ENCODE measurements around the gene HNF4A.

The HNF4A gene

DNA sequence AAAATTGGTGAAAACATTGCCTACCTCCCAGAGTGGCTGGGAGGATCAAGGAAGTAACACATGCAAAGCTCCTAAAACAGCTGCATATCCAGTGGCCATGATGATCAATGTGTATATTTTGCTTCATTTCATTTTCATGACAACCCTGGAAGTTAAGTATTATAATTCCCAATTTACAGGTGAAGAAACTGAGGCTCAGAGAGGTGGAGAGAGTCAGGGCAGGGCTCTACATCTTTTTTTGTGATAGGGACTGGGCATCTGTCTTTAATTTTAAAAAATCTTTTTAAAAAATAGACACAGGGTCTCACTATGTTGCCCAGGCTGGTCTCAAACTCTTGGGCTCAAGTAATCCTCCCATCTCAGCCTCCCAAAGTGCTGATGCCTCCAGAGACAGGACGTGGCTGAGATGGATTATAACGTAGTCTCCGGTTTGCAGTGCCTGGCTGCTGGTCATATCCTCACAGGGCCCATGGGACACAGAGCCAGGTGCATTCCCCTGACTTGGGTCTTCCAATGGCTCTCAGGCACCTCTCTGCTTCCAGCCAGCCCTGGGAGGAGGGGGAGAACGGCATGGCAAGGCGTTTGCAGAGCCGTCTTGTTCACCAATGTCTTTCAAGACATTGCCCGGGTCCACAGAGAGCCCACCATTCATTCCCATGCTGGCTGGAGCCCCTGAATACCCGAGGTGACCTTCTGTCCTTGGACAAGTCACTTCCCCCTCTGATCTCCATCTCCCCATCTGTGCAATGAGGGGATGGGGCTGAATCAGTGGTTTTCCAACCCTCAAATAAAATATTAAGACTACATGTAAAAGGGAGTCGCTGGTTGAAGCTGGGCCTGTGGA lies 38.3 kb downstream of the HNF4A start:
- DNase-seq = no peak

DNA sequence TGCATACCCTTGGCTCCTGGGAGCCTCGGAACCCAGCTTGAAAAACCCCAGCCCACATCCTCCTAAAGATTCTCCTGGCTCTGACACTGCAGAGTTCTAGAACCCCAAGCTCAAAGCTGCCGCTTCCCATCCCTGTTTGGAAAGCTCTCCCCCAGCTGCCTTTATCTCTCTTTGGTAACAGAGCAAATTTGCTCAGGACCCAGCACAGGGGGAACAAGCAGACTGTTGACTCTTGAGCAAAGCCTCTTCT lies 38.9 kb downstream of the HNF4A start:
- DNase-seq = no peak

DNA sequence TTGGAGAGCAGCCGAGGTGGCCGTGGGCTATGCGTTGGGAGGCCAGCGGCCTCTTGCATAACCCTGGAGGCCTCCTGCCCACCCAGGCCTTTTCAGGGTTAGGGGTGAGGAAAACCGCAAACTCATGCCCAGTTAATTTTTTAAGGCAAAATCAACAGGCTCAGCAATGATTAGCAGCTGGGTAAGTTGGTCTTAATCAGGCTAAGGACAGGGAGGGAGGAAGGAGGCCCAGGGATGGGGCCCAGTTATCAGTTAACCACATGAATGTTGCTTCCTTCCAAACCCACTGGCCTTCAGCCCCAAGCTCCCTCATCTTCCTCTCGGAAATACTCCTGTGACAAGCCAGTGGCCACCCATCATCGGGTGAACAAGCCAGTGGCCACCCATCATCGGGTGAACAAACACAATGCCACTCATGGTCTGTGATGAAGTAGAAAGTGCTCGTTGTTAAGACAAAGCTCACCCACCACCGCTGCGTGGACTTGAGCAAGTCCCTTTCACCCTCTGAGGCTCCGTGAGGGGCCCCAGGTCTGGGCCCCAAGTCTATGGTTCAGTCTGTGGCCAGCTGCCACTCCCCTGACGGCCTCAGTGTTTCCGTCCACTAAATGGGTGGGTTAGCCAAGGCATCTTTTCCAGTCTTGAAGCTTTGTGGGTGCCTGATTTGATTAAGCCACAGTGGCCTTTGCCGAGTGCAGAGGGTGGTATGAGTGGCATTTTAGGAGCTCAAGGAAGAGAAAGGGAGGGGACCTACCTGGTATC lies 39.4 kb downstream of the HNF4A start:
- no peak for DNase-seq

DNA sequence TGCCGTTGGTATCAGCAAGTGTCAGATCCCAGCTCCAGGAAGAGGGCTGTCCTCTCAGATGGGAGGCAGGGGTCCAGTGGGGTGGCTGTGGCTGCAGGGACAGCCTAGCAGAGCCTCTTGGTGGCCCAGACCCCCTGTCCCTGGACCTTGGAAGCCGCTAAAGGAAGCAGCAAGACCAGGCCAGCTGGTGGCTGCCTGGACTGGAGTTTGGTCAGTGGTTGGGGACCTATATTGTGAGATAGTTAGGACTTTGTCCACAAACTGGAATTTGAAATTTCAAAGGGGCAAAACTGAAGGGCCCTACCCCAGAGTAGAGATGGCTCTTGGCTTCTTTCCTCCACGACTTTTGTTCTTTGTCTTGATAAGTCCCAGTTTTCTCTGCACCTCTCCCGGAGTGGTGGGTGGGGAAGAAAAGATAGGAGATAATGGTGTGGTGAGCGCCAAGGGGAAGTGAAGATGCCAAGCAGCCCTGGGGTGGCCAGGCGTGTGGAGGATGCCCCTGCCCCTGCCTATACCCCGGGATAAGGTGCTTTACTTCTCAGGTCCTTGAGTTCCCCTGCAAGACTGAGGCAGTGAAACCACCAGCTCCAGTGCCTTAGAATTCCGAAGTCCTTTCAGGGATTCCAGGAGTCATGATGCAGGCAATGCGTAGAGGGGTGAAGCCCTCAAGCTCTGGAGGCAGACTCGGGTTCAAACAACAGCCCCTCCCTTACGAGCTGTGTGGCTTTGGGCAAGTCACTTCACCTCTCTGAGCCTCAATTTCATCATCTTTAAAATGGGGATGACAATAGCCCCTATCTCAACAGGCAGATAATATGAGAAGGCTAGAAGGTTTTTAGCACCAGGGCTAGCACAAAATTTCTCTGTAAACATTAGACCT lies 40.2 kb downstream of the HNF4A start:
- no peak for DNase-seq

DNA sequence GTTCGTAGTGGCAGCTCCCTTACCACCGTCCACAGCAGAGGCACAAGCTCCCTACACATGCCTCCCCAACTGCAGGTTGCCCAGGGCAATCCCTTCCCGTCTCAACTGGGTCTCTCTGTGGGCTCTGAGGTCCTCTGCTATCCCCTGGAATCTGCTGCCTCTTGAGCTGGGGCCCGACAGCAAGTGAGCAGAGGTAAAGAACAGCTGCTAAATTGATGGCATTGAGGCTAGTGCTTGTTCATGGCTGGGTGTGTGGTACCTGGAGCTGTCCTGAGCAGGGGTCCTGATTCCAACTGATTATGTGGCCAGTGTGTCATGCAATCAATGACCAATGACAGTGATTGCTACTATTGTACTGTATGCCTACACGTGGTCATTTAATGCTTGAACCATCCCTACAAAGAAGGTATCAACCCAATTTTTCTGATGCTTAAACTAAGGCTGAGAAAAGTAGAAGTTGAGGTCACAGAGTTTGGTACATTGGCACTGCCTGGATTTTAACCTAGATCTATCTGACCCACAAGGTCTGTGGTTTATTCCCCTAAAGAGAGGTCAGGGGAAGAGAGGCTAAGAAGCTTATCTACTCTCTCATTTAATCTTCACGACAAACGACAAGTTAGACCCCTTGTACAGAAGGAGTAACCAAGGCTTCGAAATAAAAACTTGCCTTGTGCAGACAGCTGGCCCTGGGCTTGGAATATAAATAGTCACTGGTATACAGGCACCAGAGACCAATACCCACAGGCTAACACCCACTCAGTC lies 41.1 kb downstream of the HNF4A start:
- no peak for DNase-seq

DNA sequence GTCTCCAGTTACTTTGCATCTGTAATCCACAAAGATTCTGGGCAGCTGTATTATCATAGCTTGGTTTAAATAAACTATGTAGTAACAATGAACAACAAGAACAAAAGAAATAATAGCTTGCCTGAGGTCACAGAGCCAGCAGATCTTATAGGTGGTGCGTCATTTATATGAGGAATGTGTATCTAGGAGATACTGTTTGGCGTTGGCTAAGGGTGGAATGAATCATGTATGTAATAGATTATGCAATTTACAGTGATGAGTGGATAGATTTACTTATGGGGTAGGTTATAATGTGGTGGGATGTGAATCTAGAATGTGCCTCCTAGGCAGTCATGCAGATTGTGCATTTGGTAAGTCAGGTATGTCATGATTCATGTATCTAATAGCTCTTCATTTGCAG lies 42.8 kb downstream of the HNF4A start:
- no peak for DNase-seq

DNA sequence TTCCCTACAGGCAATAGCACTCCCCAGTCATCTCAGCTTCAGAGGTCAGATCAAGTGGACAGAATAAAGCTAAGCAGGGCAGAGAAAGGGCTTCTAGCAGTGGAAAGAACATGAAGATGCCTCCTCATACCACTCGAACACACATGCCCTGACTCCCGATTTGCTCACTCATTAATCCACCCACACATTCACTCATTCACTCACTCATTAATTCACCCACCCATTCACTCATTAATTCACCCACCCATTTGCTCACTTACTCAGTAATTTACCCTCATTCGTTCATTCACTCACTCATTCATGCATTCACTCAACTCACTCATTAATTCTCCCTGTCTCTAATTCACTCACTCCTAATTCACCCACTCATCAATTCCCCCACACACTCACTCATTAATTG lies 43.9 kb downstream of the HNF4A start:
- no peak for DNase-seq

DNA sequence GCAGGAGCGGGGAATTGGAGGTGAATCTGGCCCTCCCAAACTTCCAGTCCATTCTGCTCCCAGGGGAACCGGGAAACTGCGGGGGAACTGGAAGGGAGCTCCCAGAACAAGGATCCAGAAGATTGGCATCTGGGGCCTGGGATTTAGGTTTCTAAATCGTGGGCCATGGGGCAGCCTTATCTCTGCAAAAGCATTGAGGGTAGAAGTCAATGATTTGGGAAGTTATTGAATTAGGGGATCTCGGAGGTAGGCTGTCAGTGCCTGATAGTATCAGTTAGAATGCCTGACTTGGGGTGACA lies 45.1 kb downstream of the HNF4A start:
- DNase-seq = no peak

DNA sequence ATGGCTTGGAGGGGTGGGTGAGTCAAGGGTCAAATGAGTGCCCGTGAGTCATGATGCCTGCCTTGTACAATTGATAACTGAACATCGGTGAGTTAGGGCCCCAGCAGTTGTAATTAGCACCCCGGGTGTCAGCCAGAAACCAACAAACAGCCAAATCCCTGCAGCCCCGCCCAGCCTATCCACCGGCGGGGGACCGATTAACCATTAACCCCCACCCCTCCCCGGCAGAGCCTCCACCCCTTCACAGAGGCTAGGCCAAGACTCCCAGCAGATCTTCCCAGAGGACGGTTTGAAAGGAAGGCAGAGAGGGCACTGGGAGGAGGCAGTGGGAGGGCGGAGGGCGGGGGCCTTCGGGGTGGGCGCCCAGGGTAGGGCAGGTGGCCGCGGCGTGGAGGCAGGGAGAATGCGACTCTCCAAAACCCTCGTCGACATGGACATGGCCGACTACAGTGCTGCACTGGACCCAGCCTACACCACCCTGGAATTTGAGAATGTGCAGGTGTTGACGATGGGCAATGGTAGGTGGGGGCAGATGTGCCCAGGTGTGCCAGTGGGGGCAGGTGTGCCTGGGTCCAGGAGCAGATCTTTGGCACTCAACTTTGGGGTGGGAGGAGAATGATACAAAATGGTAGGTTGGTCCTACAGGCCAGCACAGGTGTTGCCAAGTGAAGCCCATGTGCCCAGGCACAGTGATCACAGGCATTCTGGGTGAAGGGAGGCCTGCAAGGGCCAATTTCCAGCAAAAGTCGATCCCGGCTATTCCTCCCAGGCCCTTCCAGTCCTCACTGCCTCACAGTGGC lies 45.7 kb downstream of the HNF4A start:
- no peak for DNase-seq

DNA sequence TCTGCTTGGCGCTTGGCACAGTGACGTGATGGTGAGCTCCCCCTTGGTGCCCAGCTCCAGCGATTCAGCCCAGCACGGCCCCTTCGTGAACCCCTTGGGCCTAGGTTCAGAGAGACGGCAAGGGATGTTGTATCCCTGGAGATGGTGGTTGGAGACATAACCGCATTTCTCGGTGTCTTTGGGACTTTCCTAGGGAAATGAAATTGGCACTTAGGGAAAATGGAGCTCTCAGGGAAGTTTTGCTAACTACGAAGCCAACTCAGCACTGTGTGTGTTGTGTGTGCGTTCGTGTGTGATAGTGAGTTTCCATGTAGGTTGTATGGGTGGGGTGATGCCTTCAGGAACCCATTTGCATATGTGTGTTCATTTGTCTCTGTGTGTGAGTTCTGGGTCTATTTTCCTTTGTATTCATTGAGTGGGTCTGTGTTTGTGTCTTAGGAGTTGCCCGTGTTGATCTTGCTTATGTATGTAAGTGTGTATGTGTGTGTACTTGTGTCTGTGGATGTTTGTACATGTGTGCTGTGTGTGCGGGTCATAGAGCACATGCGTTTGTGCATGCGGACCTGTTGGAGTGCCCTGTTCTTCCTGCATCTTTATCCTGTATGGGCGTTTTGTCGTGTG lies 46.4 kb downstream of the HNF4A start:
- no peak for DNase-seq

DNA sequence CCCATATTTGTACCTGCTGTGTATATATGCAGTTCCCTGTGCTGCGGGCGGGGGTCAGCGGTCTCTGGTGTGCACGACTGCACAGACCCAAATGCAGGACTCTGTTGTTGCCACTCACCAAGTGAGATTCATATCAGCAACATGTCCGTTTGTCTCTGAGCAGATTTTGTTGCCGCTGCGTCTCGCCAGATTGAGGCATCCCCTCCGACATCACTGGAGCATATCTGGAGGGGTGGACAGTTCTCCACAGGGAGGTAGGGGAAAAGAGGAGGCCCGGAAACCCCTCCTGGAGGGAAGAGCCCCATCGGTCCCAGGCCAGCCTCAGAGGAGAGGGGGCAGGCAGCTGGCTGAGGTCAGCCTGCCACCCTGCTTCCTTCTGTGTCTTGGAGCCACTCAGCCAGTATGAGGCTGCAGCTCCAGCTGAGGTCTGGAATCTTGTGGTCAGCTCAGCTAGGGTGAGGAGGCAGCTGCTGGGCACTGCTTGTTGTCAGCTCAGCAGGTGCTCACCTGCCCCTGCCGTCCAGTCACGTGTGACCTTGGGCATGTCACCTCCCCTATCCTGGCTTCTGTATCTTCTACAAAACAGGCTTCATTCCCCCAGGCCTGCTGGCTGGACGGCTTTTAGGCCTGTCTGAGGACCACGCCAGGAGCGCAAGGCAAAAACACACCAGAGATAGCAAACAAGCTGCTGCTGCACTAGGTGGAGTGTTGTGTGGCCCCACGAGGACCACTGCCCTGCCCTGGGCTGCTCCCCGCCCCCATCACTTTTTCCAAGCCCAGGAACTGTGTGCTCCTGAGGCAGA lies 47.1 kb downstream of the HNF4A start:
- DNase-seq = no peak

DNA sequence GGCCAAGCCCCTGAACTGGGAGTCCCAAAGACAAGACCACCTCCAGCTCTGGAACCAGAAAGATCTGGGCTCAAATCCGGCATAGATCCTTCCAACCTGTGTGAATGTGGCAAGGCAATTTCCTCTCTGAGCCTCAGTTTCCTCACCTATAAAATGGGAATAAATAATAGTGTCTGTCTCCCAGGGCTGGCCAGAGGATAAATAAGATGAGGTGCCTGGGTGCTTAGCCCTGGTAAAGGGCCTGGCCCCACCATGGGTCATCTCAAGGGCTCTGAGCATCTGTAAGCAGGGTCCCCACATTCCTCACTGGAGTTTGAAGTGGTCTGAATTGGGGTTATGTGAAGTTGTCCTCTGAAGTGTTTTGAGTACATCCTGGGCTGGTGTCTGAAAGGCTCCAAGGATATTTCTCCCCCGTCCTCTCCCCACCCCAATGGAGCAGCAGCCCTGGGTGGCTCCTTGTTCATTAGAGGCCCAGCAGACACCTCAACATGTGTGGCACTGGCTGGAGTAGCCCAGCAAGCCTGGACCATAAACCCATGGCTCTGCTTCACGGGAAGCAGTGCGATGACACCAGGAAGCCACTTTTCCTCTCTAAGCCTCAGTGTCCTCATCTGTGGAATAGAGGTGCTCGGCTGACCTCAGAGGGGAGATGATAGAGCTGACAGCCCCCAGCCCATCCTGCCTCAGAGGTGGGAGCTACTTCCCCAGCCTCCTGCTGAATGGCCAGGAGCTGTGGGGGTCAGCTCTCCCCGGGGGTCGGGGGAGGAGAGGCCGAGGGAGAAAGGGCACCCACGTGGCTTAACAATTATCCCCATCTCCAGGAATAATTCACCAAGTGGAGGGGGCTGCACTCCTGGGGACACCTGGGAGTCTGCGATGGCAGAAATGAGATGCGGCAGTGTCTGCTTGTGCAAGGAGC lies 48.0 kb downstream of the HNF4A start:
- no peak for DNase-seq

DNA sequence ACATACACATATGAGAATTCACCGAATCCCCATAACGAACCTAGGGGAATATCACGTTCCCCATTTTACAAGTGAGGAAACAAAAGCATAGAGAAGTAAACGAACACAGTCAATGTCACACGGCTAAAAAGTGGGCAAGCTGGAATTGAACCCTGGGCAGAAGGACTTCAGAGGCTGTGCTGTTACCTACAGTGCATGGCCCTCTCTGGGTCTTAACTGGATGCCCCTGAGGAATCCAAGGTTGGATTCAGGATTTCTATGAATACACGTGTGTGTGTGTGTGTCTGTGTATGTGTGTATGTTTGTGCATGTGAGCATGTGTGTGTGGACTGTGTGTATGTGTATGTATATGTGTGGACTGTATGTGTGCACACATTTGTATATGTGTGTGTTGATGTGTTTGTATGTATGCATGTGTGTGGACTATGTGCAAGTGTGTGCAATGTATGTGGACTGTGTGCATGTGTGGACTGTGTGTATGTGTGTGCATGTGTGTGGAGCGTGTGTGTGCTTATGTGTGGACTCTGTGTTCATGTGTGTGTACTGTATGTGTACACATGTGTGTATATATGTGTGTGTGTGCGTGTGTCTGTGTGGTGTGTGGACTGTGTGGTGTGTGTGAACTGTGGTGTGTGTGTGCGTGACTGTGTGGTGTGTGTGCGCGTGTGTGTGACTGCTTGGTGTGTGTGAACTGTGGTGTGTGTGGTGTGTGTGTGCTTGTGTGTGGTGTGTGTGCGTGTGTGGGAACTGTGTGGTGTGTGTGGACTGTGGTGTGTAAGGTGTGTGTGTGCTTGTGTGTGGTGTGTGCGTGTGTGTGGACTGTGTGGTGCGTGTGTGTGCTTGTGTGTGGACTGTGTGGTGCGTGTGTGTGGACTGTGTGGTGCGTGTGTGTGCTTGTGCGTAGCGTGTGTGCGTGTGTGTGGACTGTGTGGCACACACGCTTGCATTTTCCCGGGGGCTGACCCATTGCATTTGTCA lies 49.0 kb downstream of the HNF4A start:
- DNase-seq = no peak

DNA sequence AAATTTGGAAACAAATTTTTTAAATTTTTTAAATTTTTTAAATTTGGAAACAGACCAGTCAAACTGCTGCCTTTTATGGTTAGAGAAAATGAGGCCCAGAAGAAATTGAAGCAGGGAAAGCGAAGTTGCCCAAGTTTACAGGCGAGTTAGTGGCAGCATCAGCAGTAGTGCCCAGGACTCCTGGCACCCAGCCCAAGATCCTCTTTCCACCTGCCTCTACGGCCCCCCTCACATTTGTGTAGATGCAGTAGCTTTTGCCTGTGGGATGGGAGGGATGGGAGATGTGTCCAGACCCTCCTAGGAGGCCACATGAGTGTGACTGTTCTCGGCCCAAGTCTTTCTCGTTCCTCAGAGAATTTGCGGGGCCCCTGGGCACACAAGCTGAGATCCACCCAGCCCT lies 49.8 kb downstream of the HNF4A start:
- DNase-seq = no peak

DNA sequence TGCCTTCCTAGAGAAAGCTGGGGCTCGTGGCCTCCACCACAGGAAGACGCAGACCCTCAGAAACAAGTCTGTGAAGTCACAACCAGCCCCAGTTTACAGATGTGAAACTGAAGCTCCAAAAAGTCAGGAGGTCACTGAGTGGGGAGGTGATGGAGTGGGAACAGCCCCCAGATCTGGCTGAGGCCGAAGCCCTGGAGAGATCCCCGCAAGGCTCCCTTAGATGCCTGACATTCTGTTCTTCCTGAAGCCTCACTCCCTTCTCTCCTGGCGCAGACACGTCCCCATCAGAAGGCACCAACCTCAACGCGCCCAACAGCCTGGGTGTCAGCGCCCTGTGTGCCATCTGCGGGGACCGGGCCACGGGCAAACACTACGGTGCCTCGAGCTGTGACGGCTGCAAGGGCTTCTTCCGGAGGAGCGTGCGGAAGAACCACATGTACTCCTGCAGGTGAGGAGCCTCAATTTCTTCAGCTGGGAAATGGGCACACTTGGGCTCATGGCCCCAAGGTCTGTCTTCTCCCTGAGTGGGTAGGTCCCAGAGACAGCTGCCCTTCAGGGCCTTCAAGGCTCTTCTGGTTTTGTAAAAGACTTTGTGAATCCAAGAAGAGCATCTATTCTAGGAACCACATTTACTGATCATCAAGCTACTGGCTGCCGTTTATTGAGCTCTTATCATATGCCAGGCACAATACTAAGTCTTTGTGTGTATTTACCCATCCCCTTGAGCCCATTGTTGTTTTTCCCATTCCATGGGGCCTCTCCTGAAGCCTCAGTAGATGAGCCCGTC lies 50.5 kb downstream of the HNF4A start:
- DNase-seq = no peak

DNA sequence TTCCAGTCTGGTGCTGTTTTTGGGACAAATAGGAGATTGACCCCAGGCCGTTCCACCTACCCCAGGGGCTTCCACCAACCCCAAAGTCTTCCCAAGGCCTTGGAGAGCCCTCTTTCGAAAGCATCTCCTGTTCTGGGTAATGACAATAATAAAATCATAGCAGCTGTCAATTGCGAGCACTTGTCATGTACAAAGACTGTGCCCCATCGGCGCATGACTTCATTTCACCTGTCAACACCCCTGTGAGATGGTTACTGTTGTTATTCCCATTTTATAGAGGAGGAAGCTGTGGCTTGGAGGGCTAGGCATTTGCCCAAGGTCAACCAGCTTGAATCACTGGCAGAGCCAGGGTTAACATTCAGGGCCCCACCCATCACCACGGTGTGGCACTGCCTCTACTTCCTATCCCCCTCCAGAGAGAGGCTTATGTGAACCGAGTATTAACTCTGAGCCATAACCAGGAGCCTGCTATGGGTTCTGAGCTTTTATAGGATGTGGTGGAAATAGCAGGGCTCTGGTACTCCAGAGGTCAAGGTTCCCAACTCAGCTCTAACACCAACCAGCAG lies 51.2 kb downstream of the HNF4A start:
- no peak for DNase-seq

Data from DMS 273 treated with DMSO at 0.1 percent for 48 hours (cell line).